Epidermal melanocyte (primary cell): ENCODE results near the gene ZNF665.
A peak's percentile ranks its signal among the peaks of the same experiment; 100 is the strongest.
"Not testable (repeated sequence)": the region's sequence is repeated elsewhere in the genome, so short reads cannot be mapped to it uniquely, and the experiment has no call there.

ENCODE experiments used
- DNase-seq: peaks from one replicate; pipeline ENCODE4 v3.0.0; 2011; ENCODE audit warnings: low spot score; ENCODE audit not compliant: insufficient read length

Gene ZNF665

GRCh38 chr19:53158119-53158656, 35.0 kb downstream of the ZNF665 start:
- DNase-seq = no peak

DNA sequence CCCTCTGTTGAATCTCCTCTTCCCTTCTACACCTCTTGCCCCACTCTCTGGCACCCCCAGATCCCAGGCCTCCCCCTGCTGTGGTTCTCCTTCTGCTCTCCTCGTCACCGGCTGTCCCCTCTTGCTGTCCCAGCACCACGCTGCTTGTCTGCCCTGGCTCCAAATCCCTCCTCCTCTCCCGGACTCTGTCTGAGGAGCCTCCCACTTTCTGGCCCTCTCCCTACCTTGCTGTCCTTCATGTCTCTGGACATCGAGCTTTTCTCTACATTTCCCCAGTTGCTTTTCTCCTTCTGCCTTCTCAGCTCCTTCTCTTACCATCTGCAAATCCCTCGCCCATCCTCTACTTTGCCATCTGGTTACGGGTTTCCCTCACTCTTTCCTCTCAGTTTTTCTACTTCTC, 35.5 kb downstream of the ZNF665 start:
- no peak for DNase-seq

DNA sequence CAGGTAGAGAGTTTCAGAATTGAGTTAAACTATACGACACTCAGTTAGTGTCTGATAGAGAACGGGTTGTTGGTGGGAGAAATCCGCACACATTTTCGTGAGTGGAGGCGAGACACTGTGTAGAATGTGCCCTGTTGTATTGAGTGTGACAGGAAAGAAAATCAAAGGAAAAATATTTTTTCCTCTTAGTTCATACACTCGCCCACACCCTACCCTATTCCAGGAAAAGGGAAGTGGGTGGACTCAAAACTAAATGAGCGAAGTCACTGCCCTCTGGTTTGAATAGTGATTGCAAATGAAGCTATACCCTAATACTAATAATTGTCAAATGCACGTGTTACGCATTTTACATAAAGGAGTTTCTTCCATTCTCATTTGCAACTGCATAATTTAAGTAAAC, 36.3 kb downstream of the ZNF665 start:
- DNase-seq = no peak

DNA sequence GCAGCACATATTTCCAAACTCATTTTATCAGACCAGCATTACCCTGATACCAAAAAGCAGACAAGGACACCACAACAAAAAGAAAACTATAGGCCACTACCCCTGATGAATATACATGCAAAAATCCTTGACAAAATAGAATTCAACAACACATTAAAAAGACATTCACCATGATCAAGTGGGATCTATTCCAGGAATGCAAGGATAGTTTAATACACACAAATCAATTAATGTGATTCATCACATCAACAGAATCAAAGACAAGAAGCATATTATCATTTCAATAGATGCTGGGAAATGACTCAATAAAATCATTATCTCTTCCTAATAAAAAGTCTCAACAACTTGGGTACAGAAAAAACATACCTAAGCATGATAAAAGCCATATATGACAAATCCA, 45.5 kb downstream of the ZNF665 start:
- DNase-seq = no peak

DNA sequence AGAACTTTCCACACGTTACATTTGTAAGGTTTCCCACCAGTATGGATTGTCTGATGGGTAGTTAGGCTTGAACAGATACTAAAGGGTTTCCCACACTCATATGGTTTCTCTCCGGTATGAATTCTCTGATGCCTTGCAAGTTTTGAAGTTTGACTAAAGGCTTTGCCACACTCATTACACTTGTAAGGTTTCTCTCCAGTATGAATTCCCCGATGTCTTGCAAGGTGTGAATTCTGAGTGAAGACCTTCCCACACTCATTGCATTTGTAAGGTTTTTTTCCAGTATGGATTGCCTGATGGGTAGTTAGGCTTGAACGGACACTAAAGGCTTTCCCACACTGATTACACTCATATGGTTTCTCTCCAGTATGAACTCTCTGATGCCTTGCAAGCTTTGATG, 52.8 kb downstream of the ZNF665 start:
- no peak for DNase-seq

GRCh38 chr19:53136432-53136831, 56.7 kb downstream of the ZNF665 start:
- DNase-seq = no peak

GRCh38 chr19:53132141-53132991, 60.8 kb downstream of the ZNF665 start, which contains the start of gene ZNF415:
Gene ZNF415, minus strand, starts transcription at chr19:53132910. Its CDS starts 10,234 bp downstream, at chr19:53122676.
- DNase-seq = peak; percentile 56

GRCh38 chr19:53131727-53132126, 61.4 kb downstream of the ZNF665 start:
- DNase-seq = no peak

DNA sequence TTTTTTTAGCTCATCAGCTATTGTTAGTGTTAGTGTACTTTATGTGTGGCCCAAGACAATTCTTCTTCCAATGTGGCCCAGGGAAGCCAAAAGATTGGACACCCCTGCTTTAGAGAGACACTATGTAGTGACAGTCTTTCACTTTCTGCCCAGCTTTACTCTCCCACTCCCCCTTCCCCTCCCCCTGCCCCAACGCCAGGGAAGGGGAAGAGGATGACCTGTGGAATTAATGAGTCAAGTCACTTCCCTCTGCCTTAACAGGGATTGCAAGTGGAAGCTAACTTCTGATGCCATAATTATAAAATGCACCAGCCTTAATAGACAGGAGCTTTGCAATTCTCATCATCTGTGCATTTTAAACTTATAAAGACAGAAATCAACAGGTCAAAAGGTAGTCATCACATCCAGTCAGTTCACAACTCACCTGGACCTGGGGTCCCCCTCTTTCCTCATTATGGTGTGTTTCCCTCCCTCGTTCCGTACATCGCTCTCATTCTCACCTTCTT, 62.0 kb downstream of the ZNF665 start:
- DNase-seq = no peak

- no peak for DNase-seq
These were observed 62.7 kb downstream of the ZNF665 start for GRCh38 chr19:53130506-53130905.

DNA sequence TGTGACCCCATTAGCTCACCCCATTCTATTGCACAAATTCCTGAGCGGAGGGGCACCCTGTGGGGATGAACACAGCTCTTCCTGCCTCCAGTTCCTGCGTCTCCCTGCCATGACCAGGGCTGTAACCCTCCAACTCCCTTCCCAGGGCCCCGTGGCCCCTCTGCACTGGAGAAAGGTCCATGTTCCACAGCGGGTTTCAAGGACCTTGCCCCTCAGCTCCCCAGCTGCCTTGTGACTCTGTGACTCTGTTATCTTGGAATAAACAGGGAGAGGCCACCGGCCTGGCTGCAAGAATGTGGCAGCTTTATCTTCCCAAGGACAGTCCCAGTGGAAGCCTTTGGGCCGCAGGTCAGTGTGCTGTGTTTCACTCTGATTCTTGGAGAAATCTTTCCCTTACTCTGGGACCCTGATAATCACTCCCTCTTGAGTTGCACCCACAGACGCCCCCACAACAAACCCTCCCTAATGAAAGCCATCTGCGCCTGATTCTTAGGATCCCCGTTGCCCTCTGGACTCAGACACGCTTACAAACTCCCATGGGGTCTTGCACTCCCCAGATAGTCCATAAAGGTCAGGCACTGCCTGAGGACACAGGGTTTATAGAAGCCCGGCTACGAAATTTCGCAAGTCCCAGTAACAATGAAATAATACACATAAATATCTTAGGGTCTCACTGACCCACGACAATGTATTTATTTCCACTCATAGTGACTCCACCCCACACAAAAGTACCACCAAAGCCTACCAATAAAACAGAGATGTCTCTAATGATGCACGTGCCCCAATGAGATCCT, 66.2 kb downstream of the ZNF665 start:
- not testable (repeated sequence) for DNase-seq

- no peak for DNase-seq
These were observed 69.8 kb downstream of the ZNF665 start for GRCh38 chr19:53123400-53123799.
